Stomach (tissue), 9 donors: Measurements from ENCODE around the gene CRIM1. TPM values are rescaled to one million over a fixed set of nuclear protein-coding genes. Genes with fewer than 3 reads are reported as not detected.

Source experiments
- DNase-seq, 2 donors: peaks; one replicate each; pipeline versions ENCODE4 v3.0.0 to v3.0.0-alpha.2; 2013 to 2019
- H3K27ac ChIP-seq, 5 donors: fragments of 200-600 bp in 4 of 5; sonication (generic) in 4 of 5; one replicate each; pipeline ENCODE4 v1.5.1; 2013 to 2019; ENCODE audit warnings: mild to moderate bottlenecking in 1 of 5, moderate library complexity in 1 of 5
- H3K27me3 ChIP-seq, 3 donors: fragments of 200-600 bp; sonication (generic); one replicate each; pipeline ENCODE4 v1.5.1; 2017 to 2019; ENCODE audit warnings: mixed run types in 1 of 3
- H3K36me3 ChIP-seq, 4 donors: fragments of 200-600 bp; sonication (generic); 1 replicate in 3 of 4; 2 replicates in 1 of 4; pipeline ENCODE4 v1.5.1; 2016 to 2019
- H3K4me1 ChIP-seq, 4 donors: fragments of 200-600 bp; sonication (generic); one replicate each; pipeline ENCODE4 v1.5.1; 2016 to 2019
- H3K4me3 ChIP-seq, 4 donors: fragments of 200-600 bp; sonication (generic) in 3 of 4; one replicate each; pipeline ENCODE4 v1.5.1; 2016 to 2019; ENCODE audit warnings: mild to moderate bottlenecking in 1 of 4
- H3K9me3 ChIP-seq, 4 donors: fragments of 200-600 bp; sonication (generic); one replicate each; pipeline ENCODE4 v1.5.1; 2016 to 2019
- CTCF ChIP-seq, 7 experiments: fragments of 450-650 bp in 4 of 7; fragments of 200-600 bp in 3 of 7; sonication (generic) in 3 of 7; IDR thresholded peaks; one replicate each; pipeline ENCODE4 v1.5.1; 2016 to 2019; ENCODE audit warnings: antibody characterized with exemption in 7 of 7, control low read depth in 2 of 7, mild to moderate bottlenecking in 1 of 7
- EP300 ChIP-seq: sonication (generic); formaldehyde crosslinking; IDR thresholded peaks from one replicate; pipeline ENCODE4 v1.6.1; 2017; ENCODE audit warnings: antibody characterized with exemption
- POLR2A ChIP-seq, 4 donors: fragments of 450-650 bp; IDR thresholded peaks; one replicate each; pipeline ENCODE4 v1.6.1; 2016; ENCODE audit warnings: antibody characterized with exemption in 4 of 4, control low read depth in 2 of 4, mild to moderate bottlenecking in 1 of 4, moderate library complexity in 1 of 4
- POLR2AphosphoS5 ChIP-seq, 3 donors: sonication (generic); formaldehyde crosslinking; IDR thresholded peaks; one replicate each; pipeline ENCODE4 v1.6.1; 2016; ENCODE audit warnings: antibody characterized with exemption in 3 of 3
- whole genome bisulfite sequencing, 5 donors: extraction: QIAGEN DNeasy Blood & Tissue Kit in 3 of 5; methylation state at CpG; one replicate each; pipeline versions ENCODE4 v1.1.5 to v1.1.7; 2013 to 2018; 5-methylcytosine and 5-hydroxymethylcytosine counted together
- intact Hi-C: fragments of 100-400 bp; cut with DNase I; formaldehyde crosslinking; loops from one replicate; pipeline ENCODE4 v1.15.1; 2023; ENCODE audit warnings: low total_unique reads
- polyA plus RNA-seq, 3 donors: library from polyadenylated mRNA; stranded (reverse); fragments of 200-250 nt; gene quantifications; one replicate each; pipeline ENCODE4 v1.2.3, GENCODE V29; 2013
- total RNA-seq, 5 donors: library from RNA; depleted of rRNA; stranded (reverse); fragments of >200 nt; gene quantifications; one replicate each; pipeline versions ENCODE4 v1.1.0 to v1.2.3, GENCODE V29; 2014 to 2016
- donor health status: healthy with polysubstance abuse.
- donor health status: Bipolar disorder and iron deficiency.
- donor health status: healthy.

CRIM1 gene
- total and polyA plus RNA-seq, 8 donors = 3.1 to 158 (median 50.7) TPM

DNA sequence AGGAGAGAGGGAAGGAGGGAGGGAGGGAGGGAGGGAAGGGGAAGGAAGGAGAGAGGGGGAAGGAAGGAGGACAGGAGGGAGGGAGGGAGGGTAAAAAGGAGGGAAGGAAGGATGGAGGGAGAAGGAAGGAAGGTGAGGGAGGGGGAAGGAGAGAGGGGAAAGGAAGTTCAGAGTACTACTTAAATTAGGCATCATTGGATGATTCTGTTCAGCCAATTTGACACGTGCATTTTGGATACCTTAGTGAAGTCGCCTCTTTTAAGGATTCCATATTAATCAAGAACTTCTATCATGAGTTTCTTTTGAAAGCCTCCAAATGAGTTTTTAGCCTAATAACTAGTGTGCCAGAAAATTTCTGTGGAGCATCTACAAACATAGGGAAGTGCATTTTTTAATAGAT lies 179.5 kb downstream of the CRIM1 start:
- Histone ChIP-seq H3K9me3 (no peaks in the 10 kb centered on the region), H3K27ac (no peak overlapping the region), H3K4me3 (no peak overlapping the region), H3K4me1 (peaks cover 0 to 10% (median 0%) of the 10 kb centered on the region in 4 donors), H3K36me3 (peaks cover 0 to 42% (median 27%) of the 10 kb centered on the region in 4 donors), H3K27me3 (no peaks in the 10 kb centered on the region)
- no peak for TF ChIP-seq EP300
- TF ChIP-seq CTCF (IDR thresholded peaks at IDR 0.05) = no peak
- intact Hi-C loops = no loop called here
- 90 to 96% (median 92%) methylated on average over 2 of the region's 2 CpGs for WGBS, 5 donors
- no peak for DNase-seq

DNA sequence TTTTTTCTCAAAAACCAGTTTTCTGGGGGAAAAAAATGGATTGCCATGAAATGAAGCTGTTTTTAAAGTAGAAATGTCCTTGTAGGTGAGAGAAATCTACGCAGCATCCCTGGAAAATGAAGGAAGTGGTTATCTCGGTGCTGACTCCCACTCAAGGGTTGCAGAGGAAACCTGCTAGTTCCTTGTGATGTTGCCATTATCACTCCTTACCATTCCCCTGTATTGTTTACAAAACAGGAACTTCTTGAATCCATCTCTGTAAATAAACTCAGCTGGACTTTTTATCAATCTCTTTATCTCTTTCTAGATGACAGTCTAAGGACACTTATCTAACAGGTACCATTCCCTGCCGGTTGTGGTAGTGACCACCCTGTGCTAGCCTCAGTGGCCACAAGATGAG lies 181.2 kb downstream of the CRIM1 start:
- intact Hi-C loops = no loop called here
- WGBS, 5 donors = 74 to 86% (median 81%) methylated on average over 3 of the region's 3 CpGs
- no peak for DNase-seq
- H3K9me3 ChIP-seq = no peaks in the 10 kb centered on the region
- TF ChIP-seq POLR2AphosphoS5 (IDR thresholded peaks at IDR 0.05) (no peak), POLR2A (IDR thresholded peaks at IDR 0.05) (no peak), EP300 (no peak), CTCF (IDR thresholded peaks at IDR 0.05) (no peak)
- no peak overlapping the region for H3K4me3 ChIP-seq
- peaks cover 0 to 54% (median 42%) of the 10 kb centered on the region in 4 donors for H3K36me3 ChIP-seq
- H3K27me3 ChIP-seq = no peaks in the 10 kb centered on the region
- H3K27ac ChIP-seq = no peak overlapping the region
- H3K4me1 ChIP-seq = peaks cover 0 to 8% (median 0%) of the 10 kb centered on the region in 4 donors

DNA sequence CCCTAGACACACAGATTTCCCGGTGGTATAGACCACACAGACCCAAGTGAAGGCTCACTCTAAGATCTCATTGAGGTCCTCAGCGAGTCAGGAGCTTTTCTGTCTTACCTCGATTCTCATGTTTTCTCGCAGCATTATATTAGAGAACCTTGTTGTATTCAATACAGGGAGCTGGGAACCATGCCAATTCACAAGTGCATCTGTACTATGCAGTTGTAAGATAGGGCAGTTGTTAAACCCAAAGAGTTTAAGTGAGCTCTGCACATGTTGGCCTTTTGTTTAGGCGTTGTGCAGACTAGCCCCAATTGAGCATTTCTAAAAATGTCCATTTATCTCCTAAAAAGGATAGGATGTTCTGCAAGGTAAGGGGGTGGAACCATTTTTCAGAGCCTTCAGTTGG lies 182.8 kb downstream of the CRIM1 start:
- WGBS, 5 donors = 58 to 81% (median 64%) methylated on average over 5 of the region's 5 CpGs
- H3K4me3 ChIP-seq = no peak overlapping the region
- H3K9me3 ChIP-seq = no peaks in the 10 kb centered on the region
- no peaks in the 10 kb centered on the region for H3K27me3 ChIP-seq
- no peak overlapping the region for H3K27ac ChIP-seq
- peaks cover 0 to 60% (median 51%) of the 10 kb centered on the region in 4 donors for H3K36me3 ChIP-seq
- H3K4me1 ChIP-seq = peaks cover 0 to 9% (median 0%) of the 10 kb centered on the region in 4 donors
- no peak for TF ChIP-seq POLR2AphosphoS5 (IDR thresholded peaks at IDR 0.05)
- TF ChIP-seq POLR2A (IDR thresholded peaks at IDR 0.05) = no peak
- TF ChIP-seq EP300 = no peak
- no peak for TF ChIP-seq CTCF (IDR thresholded peaks at IDR 0.05)
- DNase-seq = peak in 1 of 2 donors; percentile 56
- intact Hi-C loops = no loop called here

GRCh38 chr2:36539631-36540030 lies 184.1 kb downstream of the CRIM1 start:
- H3K4me1 ChIP-seq = peaks cover 0 to 9% (median 0%) of the 10 kb centered on the region in 4 donors
- intact Hi-C loops = no loop called here
- no peak overlapping the region for H3K4me3 ChIP-seq
- H3K27ac ChIP-seq = no peak overlapping the region
- no peak for TF ChIP-seq CTCF (IDR thresholded peaks at IDR 0.05)
- TF ChIP-seq POLR2A (IDR thresholded peaks at IDR 0.05) = no peak
- TF ChIP-seq POLR2AphosphoS5 (IDR thresholded peaks at IDR 0.05) = no peak
- TF ChIP-seq EP300 = no peak
- peaks cover 0 to 72% (median 59%) of the 10 kb centered on the region in 4 donors for H3K36me3 ChIP-seq
- no peak for DNase-seq
- H3K9me3 ChIP-seq = no peaks in the 10 kb centered on the region
- WGBS, 5 donors = 92 to 97% (median 95%) methylated on average over 7 of the region's 7 CpGs
- no peaks in the 10 kb centered on the region for H3K27me3 ChIP-seq
